ENCODE data around the gene ZP2. TPM values are rescaled to one million over a fixed set of nuclear protein-coding genes. Genes with fewer than 3 reads are reported as not detected.

The ZP2 gene
- total and polyA plus RNA-seq, 9 of the 15 experiments (the other 6 are each of a cell fraction or from before 2014, with no cell fraction given), result not detected

DNA sequence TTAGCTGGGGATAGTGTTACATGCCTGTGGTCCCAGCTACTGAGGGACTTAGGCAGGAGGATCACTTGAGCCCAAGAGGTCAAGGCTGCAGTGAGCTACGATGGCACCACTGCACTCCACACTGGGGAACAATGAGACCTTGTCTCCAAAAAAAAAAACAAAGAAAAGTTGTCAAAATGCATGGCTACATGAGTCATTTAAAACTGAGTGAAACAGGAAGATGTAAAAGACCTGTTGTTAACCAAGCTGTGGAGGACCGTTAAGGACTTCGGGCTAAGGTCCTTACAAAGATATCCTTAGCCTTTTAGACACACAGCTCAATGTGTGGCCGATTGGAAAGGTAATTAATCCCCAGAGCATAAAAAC, 25.1 kb downstream of the ZP2 start:
- DNase-seq (ENCODE audit: extremely low read depth in 1 of 4, low spot score in 3 of 4), result no peak
- Histone ChIP-seq H3K9ac (ENCODE audit: insufficient read depth in 1 of 2, low read depth in 2 of 2, low read length in 2 of 2) (no peak overlapping the region), H4K20me1 (replicated peaks; ENCODE audit: control insufficient read depth, insufficient read depth, low read length) (peaks cover 3% of the 10 kb centered on the region; the same call in 1 of the 2 replicates), H3K4me1 (replicated peaks in 1 of 2; ENCODE audit: control insufficient read depth in 2 of 2, insufficient read depth in 2 of 2, low read length in 2 of 2) (peaks cover 5 to 8% of the 10 kb centered on the region in 2 experiments; a peak in 3 of 5 replicates), H3K79me2 (ENCODE audit: control insufficient read depth, insufficient read depth, low read length) (no peaks in the 10 kb centered on the region), H3K36me3 (ENCODE audit: control insufficient read depth, insufficient read depth, low read length) (no peaks in the 10 kb centered on the region; the same call in 1 of the 3 replicates), H2AFZ (ENCODE audit: low read depth, low read length) (no peak overlapping the region), H3K27ac (ENCODE audit: extremely low read depth, low read depth, low read length) (no peak overlapping the region), H3K27me3 (ENCODE audit: control insufficient read depth in 2 of 2, insufficient read depth in 2 of 2, low read length in 2 of 2) (no peaks in the 10 kb centered on the region), H3K9me1 (ENCODE audit: control insufficient read depth, insufficient read depth, low read length) (no peaks in the 10 kb centered on the region), H3K9me3 (replicated peaks; ENCODE audit: control insufficient read depth, insufficient read depth, low read depth, low read length) (0 out of 2 replicates have a peak, but pooled peaks cover 3% of the 10 kb centered on the region), H3K4me2 (ENCODE audit: insufficient read depth, low read length) (no peak overlapping the region), H3K4me3 (no peak overlapping the region)
- no peak for TF ChIP-seq CCNT2 (IDR thresholded peaks at IDR 0.05; ENCODE audit: borderline replicate concordance, extremely low read depth, insufficient read length, low read depth, low read length)
- TF ChIP-seq ATF7 (IDR thresholded peaks at IDR 0.05), result no peak
- no peak for TF ChIP-seq NBN (IDR thresholded peaks at IDR 0.05; ENCODE audit: low read depth)
- TF ChIP-seq SMC3 (conservative IDR thresholded peaks at IDR 0.05; ENCODE audit: insufficient read depth, low read depth, low read length), result no peak
- TF ChIP-seq ESRRA (IDR thresholded peaks at IDR 0.05; ENCODE audit: borderline replicate concordance, low read depth), result no peak
- TF ChIP-seq DMBX1 (CRISPR knock-in tag; IDR thresholded peaks at IDR 0.05; ENCODE audit: borderline replicate concordance), result no peak
- no peak for TF ChIP-seq CHCHD3 (CRISPR knock-in tag; IDR thresholded peaks at IDR 0.05)
- no peak for TF ChIP-seq SUPT5H (IDR thresholded peaks at IDR 0.05)
- TF ChIP-seq ZNF239 (CRISPR knock-in tag; IDR thresholded peaks at IDR 0.05), result no peak
- TF ChIP-seq HMGN3 (IDR thresholded peaks at IDR 0.05; ENCODE audit: borderline replicate concordance, extremely low read depth, insufficient read length, low read depth, low read length), result no peak
- no peak for TF ChIP-seq PCBP2 (IDR thresholded peaks at IDR 0.05; ENCODE audit: low read depth, low read length, poor library complexity, severe bottlenecking)
- TF ChIP-seq, protein P1, sequence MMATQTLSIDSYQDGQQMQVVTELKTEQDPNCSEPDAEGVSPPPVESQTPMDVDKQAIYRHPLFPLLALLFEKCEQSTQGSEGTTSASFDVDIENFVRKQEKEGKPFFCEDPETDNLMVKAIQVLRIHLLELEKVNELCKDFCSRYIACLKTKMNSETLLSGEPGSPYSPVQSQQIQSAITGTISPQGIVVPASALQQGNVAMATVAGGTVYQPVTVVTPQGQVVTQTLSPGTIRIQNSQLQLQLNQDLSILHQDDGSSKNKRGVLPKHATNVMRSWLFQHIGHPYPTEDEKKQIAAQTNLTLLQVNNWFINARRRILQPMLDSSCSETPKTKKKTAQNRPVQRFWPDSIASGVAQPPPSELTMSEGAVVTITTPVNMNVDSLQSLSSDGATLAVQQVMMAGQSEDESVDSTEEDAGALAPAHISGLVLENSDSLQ (IDR thresholded peaks at IDR 0.05), result no peak
- no peak for TF ChIP-seq STAT5A (IDR thresholded peaks at IDR 0.05; ENCODE audit: borderline replicate concordance, low read length)
- TF ChIP-seq CEBPB (tag; IDR thresholded peaks at IDR 0.05), result no peak
- no peak for TF ChIP-seq GATAD2B (IDR thresholded peaks at IDR 0.05; ENCODE audit: borderline replicate concordance)
- no peak for TF ChIP-seq PYGO2 (tag; IDR thresholded peaks at IDR 0.05)
- no peak for ATAC-seq
- intact Hi-C loops (cut with micrococcal nuclease), result loop anchor here (10.0 kb wide), 1 partner anchor 1138 kb away; no protein-coding TSS in a partner anchor
- in situ Hi-C loops (cut with MboI), result loop anchor here (5.0 to 10.0 kb wide), 2 partner anchors 111 to 1508 kb away; no protein-coding TSS in a partner anchor
- FAIRE-seq, result no peak
- ChIA-PET CTCF (ENCODE audit: low intra/inter-chr PET ratio) (no interaction called here), POLR2A (interaction anchor here (0.6 to 1.1 kb wide), 4 partner anchors 8 to 120 kb away, joined by 3 to 4 read pairs (median 3); no protein-coding TSS in a partner anchor)
- WGBS (ENCODE audit: insufficient coverage, low coverage, missing lambda C conversion rate), result 39% methylated on average over 4 of the region's 4 CpGs
- no TSS peak for BruUV-seq (replicated peaks)
